Measurements from ENCODE around the gene JADE2. TPM values are rescaled to one million over a fixed set of nuclear protein-coding genes. Genes with fewer than 3 reads are reported as not detected.

JADE2 gene
- polyA plus RNA-seq, 4 donors: 3.9 to 12.8 (median 9.2) TPM

- no peak for DNase-seq (ENCODE audit: low read depth in 4 of 4, low spot score in 3 of 4)
Measured at GRCh38 chr5:134614450-134615085, 89.1 kb downstream of the JADE2 start.

- DNase-seq (ENCODE audit: low read depth in 4 of 4, low spot score in 3 of 4): no peak
Measured at GRCh38 chr5:134620634-134621033, 95.2 kb downstream of the JADE2 start.

GRCh38 chr5:134625559-134625958 is 100.1 kb downstream of the JADE2 start:
- DNase-seq (ENCODE audit: low read depth in 4 of 4, low spot score in 3 of 4): no peak

- DNase-seq (ENCODE audit: low read depth in 4 of 4, low spot score in 3 of 4): no peak
Measured at GRCh38 chr5:134626369-134627014, 101.0 kb downstream of the JADE2 start.

Other genes starting within 250 kb of the JADE2 start
- 1 to 10 TPM; 4.3 to 8.2 (median 6.1) TPM for gene CDKL3, start 158.5 kb upstream of the JADE2 start, polyA plus RNA-seq (ENCODE audit: insufficient read length in 4 of 4)
- gene UBE2B, start 154.1 kb upstream of the JADE2 start, polyA plus RNA-seq (ENCODE audit: insufficient read length in 4 of 4): 100 to 1,000 TPM; 123 to 149 (median 134) TPM
- gene CDKN2AIPNL, start 113.8 kb upstream of the JADE2 start, polyA plus RNA-seq (ENCODE audit: insufficient read length in 4 of 4): 10 to 100 TPM; 20.3 to 33.7 (median 32.3) TPM
- gene SAR1B, start 107.2 kb downstream of the JADE2 start, polyA plus RNA-seq (ENCODE audit: insufficient read length in 4 of 4): 10 to 100 TPM; 27.6 to 46.0 (median 40.0) TPM
- gene SEC24A, start 123.1 kb downstream of the JADE2 start, polyA plus RNA-seq (ENCODE audit: insufficient read length in 4 of 4): 10 to 100 TPM; 20.8 to 31.6 (median 25.0) TPM
- 10 to 100 TPM; 66.7 to 87.5 (median 72.1) TPM for gene CAMLG, start 212.9 kb downstream of the JADE2 start, polyA plus RNA-seq (ENCODE audit: insufficient read length in 4 of 4)
- 10 to 100 TPM; 58.6 to 89.5 (median 79.6) TPM for gene DDX46, start 233.1 kb downstream of the JADE2 start, polyA plus RNA-seq (ENCODE audit: insufficient read length in 4 of 4)